Transverse colon (tissue), 4 donors: ENCODE results near the gene AKAP7. TPM values are rescaled to one million over a fixed set of nuclear protein-coding genes. Genes with fewer than 3 reads are reported as not detected.

Experiments
- DNase-seq: peaks from one replicate; pipeline ENCODE4 v3.0.0-alpha.2; 2019
- H3K27ac ChIP-seq, 4 donors: fragments of 200-600 bp; sonication (generic); 2 replicates each; pipeline ENCODE4 v1.5.1; 2016 to 2018; ENCODE audit warnings: inconsistent platforms in 4 of 4
- H3K27me3 ChIP-seq: fragments of 200-600 bp; sonication (generic); 2 replicates; pipeline ENCODE4 v1.5.1; 2017; ENCODE audit warnings: inconsistent platforms
- H3K36me3 ChIP-seq, 4 donors: fragments of 200-600 bp; sonication (generic); 2 replicates each; pipeline ENCODE4 v1.5.1; 2017 to 2019; ENCODE audit warnings: inconsistent platforms in 4 of 4
- H3K4me1 ChIP-seq, 4 donors: fragments of 200-600 bp; sonication (generic); 2 replicates each; pipeline ENCODE4 v1.5.1; 2017 to 2020; ENCODE audit warnings: inconsistent platforms in 4 of 4
- H3K4me3 ChIP-seq, 4 donors: fragments of 200-600 bp; sonication (generic); 1 replicate in 1 of 4; 2 replicates in 3 of 4; pipeline versions ENCODE4 v1.5.1 to v1.6.1; 2017 to 2019; ENCODE audit warnings: inconsistent platforms in 4 of 4
- H3K9me3 ChIP-seq, 2 donors: fragments of 200-600 bp; sonication (generic); 2 replicates each; pipeline ENCODE4 v1.5.1; 2017 to 2019; ENCODE audit warnings: inconsistent platforms in 2 of 2
- EP300 ChIP-seq: sonication (generic); formaldehyde crosslinking; IDR thresholded peaks from one replicate; pipeline ENCODE4 v1.6.1; 2017; ENCODE audit warnings: antibody characterized with exemption, low read depth
- POLR2A ChIP-seq: fragments of 450-650 bp; IDR thresholded peaks from one replicate; pipeline ENCODE4 v1.6.1; 2016; ENCODE audit warnings: antibody characterized with exemption, mild to moderate bottlenecking, moderate library complexity
- POLR2AphosphoS5 ChIP-seq, 3 donors: sonication (generic); formaldehyde crosslinking; IDR thresholded peaks; one replicate each; pipeline ENCODE4 v1.6.1; 2016; ENCODE audit warnings: antibody characterized with exemption in 3 of 3
- WGBS, 2 donors: methylation state at CpG; one replicate each; pipeline ENCODE4 v1.1.5; 2018; ENCODE audit warnings: low coverage in 1 of 2; 5-methylcytosine and 5-hydroxymethylcytosine counted together
- in situ Hi-C, 4 donors: fragments of 200-750 bp; cut with MboI; loops; one replicate each; pipeline versions ENCODE4 v1.15.0 to v1.15.1; 2017; ENCODE audit warnings: low sequenced_read_pairs in 3 of 4, low pct_ligation_motif_present in 1 of 4, low pct_unique_long_range_greater_than_20kb in 1 of 4
- intact Hi-C: fragments of 100-400 bp; cut with DNase I; formaldehyde crosslinking; loops from one replicate; pipeline ENCODE4 v1.15.1; 2023; ENCODE audit warnings: low total_unique reads
- total RNA-seq, 4 donors: library from RNA; depleted of rRNA; stranded (reverse); fragments of >200 nt; gene quantifications; one replicate each; pipeline ENCODE4 v1.1.0, GENCODE V29; 2016
- TF ChIP-seq, protein P1 (sequence below), 5 experiments: fragments of 200-600 bp in 3 of 5; fragments of 450-650 bp in 2 of 5; sonication (generic) in 3 of 5; IDR thresholded peaks; 1 replicate in 2 of 5; 2 replicates in 3 of 5; pipeline ENCODE4 v1.5.1; 2016 to 2017; ENCODE audit warnings: antibody characterized with exemption in 5 of 5, inconsistent platforms in 3 of 5, mild to moderate bottlenecking in 2 of 5, moderate library complexity in 1 of 5

Gene AKAP7
- total RNA-seq, 4 donors from 2014 or later: 4.9 to 19.1 (median 12.0) TPM

DNA sequence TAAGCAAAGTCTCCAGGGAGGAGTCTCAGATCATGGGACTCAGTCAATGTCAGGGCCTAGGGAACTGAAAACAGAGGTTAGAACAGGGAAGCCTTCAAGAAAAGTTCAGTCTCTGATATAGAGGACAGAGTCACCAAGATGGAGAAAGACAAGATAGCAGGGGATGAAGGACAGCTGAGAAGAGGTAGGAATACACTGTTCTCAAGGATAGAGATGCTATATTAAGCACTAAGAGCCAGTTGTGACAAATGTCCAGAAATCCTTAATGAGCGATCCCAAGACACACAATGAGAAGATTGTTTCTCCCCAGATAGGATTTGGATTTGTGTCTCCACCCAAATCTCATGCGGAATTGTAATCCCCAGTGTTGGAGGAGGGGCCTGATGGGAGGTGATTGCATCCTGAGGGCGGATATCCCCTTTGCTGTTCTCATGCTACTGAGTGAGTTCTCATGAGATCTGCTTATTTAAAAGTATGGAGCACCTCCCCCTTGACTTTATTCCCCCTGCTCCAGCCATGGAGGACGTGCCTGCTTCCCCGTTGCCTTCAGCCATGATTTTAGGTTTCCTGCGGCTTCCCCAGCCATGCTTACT is 168.2 kb downstream of the AKAP7 start:
- H3K4me1 ChIP-seq: no peaks in the 10 kb centered on the region
- H3K4me3 ChIP-seq: no peak overlapping the region
- WGBS, 2 donors: 89% methylated on average over 6 of the region's 6 CpGs; no CpG with 5 or more reads in 1 of the 2 donors
- no peaks in the 10 kb centered on the region for H3K27me3 ChIP-seq
- no peak for DNase-seq
- H3K27ac ChIP-seq: no peak overlapping the region
- in situ Hi-C loops: no loop called here
- intact Hi-C loops: no loop called here
- TF ChIP-seq POLR2A (no peak), EP300 (no peak), POLR2AphosphoS5 (IDR thresholded peaks at IDR 0.05) (no peak)
- TF ChIP-seq, protein P1, sequence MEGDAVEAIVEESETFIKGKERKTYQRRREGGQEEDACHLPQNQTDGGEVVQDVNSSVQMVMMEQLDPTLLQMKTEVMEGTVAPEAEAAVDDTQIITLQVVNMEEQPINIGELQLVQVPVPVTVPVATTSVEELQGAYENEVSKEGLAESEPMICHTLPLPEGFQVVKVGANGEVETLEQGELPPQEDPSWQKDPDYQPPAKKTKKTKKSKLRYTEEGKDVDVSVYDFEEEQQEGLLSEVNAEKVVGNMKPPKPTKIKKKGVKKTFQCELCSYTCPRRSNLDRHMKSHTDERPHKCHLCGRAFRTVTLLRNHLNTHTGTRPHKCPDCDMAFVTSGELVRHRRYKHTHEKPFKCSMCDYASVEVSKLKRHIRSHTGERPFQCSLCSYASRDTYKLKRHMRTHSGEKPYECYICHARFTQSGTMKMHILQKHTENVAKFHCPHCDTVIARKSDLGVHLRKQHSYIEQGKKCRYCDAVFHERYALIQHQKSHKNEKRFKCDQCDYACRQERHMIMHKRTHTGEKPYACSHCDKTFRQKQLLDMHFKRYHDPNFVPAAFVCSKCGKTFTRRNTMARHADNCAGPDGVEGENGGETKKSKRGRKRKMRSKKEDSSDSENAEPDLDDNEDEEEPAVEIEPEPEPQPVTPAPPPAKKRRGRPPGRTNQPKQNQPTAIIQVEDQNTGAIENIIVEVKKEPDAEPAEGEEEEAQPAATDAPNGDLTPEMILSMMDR (IDR thresholded peaks at IDR 0.05): no peak
- H3K36me3 ChIP-seq: no peaks in the 10 kb centered on the region
- no peaks in the 10 kb centered on the region for H3K9me3 ChIP-seq

DNA sequence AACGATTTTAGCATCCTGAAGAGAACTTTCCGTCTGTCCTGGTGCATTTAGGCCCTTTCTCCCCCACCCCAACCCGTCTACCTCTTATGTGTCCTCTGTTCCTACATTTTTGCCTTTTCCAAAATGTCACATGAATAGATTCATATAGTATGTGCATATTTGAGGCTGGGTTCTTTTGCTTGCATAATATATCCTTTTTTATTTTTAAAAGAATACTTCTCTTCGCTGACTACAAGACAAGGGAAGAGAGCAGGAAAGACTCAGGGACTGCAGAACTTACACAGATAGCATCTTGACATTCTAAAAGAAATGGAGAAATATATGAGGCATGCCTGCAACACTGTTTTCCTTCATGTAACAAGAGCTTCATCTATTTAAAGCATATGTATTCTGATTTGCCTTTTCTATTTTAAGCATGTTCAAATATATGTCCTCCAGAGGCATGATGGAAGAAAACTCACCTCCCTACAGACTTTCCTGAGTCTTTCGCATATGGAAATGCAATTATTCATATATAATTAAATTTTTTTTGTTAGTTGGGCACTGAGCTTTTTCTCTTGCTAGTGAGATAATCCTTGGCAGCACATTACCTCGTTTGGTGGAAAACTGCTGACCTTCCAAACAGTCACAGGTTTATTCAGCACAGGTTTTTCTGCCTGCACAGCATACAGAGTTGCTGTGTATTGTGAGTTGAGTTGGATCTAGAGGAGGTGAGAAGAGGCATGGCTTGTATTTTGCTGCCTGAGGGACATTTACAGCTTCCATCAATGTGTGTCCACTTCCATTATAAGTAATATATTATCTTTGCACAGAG is 170.0 kb downstream of the AKAP7 start:
- in situ Hi-C loops (no loop called here), intact Hi-C loops (no loop called here)
- Histone ChIP-seq H3K27me3 (no peaks in the 10 kb centered on the region), H3K27ac (no peak overlapping the region), H3K4me3 (no peak overlapping the region), H3K9me3 (peaks cover 0 to 4% of the 10 kb centered on the region in 2 donors), H3K36me3 (no peaks in the 10 kb centered on the region), H3K4me1 (no peaks in the 10 kb centered on the region)
- no peak for DNase-seq
- TF ChIP-seq, protein P1 (IDR thresholded peaks at IDR 0.05): no peak
- TF ChIP-seq POLR2AphosphoS5 (IDR thresholded peaks at IDR 0.05): no peak
- no peak for TF ChIP-seq EP300
- TF ChIP-seq POLR2A: no peak
- 75 to 79% methylated on average over 6 of the region's 6 CpGs for WGBS, 2 donors

DNA sequence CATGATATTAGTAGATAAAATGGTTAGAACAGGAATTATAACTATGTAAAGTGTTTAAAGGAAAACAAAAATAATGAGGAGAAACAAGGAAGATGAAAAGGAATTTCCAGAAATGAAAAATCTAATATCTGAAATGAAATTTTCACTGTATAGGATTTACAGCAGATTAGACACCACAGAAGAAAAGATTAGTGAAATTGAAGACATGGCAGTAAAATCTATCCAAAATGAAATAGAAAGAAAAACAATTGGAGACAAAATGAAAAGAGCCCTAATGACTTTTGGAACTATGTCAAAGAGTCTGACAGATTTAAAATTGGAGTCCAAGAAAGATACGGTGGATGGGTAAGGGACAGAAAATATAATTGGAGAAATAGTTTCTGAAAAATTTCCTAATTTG is 174.2 kb downstream of the AKAP7 start:
- Histone ChIP-seq H3K36me3 (no peaks in the 10 kb centered on the region), H3K4me3 (no peak overlapping the region), H3K27ac (no peak overlapping the region), H3K9me3 (peaks cover 0 to 4% of the 10 kb centered on the region in 2 donors), H3K27me3 (no peaks in the 10 kb centered on the region), H3K4me1 (no peaks in the 10 kb centered on the region)
- 94 to 100% methylated on average over 1 of the region's 1 CpG for WGBS, 2 donors
- intact Hi-C loops: no loop called here
- no peak for DNase-seq
- in situ Hi-C loops: no loop called here
- TF ChIP-seq POLR2AphosphoS5 (IDR thresholded peaks at IDR 0.05): no peak
- no peak for TF ChIP-seq POLR2A
- TF ChIP-seq EP300: no peak
- TF ChIP-seq, protein P1 (IDR thresholded peaks at IDR 0.05): no peak

DNA sequence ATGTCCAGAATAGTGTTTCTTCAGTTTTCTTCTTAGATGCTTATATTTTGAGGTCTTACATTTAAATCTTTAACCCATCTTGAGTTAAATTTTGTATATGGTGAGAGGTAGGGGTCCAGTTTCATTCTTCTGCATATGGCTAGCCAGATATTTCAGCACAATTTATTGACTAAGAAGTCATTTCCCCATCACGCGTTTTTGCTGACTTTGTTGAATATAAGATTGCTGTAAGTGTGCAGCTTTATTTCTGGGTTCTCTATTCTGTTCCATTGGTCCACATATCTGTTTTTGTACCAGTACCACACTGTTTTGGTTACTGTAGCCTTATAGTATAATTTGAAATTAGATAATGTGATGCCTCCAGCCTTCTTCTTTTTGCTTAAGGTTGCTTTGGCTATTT is 179.6 kb downstream of the AKAP7 start:
- no peaks in the 10 kb centered on the region for H3K36me3 ChIP-seq
- DNase-seq: no peak
- in situ Hi-C loops: no loop called here
- H3K4me3 ChIP-seq: no peak overlapping the region
- intact Hi-C loops: no loop called here
- no peaks in the 10 kb centered on the region for H3K4me1 ChIP-seq
- no peaks in the 10 kb centered on the region for H3K9me3 ChIP-seq
- no peak overlapping the region for H3K27ac ChIP-seq
- WGBS, 2 donors: 86 to 100% methylated on average over 2 of the region's 2 CpGs
- TF ChIP-seq POLR2A (no peak), POLR2AphosphoS5 (IDR thresholded peaks at IDR 0.05) (no peak), EP300 (no peak)
- TF ChIP-seq, protein P1 (IDR thresholded peaks at IDR 0.05): no peak
- no peaks in the 10 kb centered on the region for H3K27me3 ChIP-seq
